Mesendoderm (in vitro differentiated cells): ENCODE data around the gene ANXA2R.
"Not testable (repeated sequence)": the region's sequence is repeated elsewhere in the genome, so short reads cannot be mapped to it uniquely, and the experiment has no call there.

Experiments used
- DNase-seq: peaks from one replicate; pipeline ENCODE4 v3.0.0; 2013
- H2AK5ac ChIP-seq: 2 replicates; pipeline ENCODE4 v1.6.1; 2013; ENCODE audit warnings: low read length, inconsistent platforms
- H2BK120ac ChIP-seq: 2 replicates; pipeline ENCODE4 v1.6.1; 2013; ENCODE audit warnings: low read depth, mild to moderate bottlenecking, low read length, moderate library complexity, mixed read lengths
- H2BK15ac ChIP-seq: replicated peaks from 2 replicates; pipeline ENCODE4 v1.6.1; 2013; ENCODE audit warnings: low read depth, mild to moderate bottlenecking, moderate library complexity
- H2BK5ac ChIP-seq: 2 replicates; pipeline ENCODE4 v1.6.1; 2013; ENCODE audit warnings: low read length, inconsistent platforms
- H3K18ac ChIP-seq: 2 replicates; pipeline ENCODE4 v1.6.1; 2013; ENCODE audit warnings: mild to moderate bottlenecking, low read length, mixed read lengths
- H3K23ac ChIP-seq: one replicate; pipeline ENCODE4 v1.6.1; 2013; ENCODE audit warnings: low read length
- H3K27ac ChIP-seq: 2 replicates; pipeline ENCODE4 v1.5.1; 2013; ENCODE audit warnings: low read depth, mild to moderate bottlenecking, inconsistent platforms, low read length, moderate library complexity
- H3K27me3 ChIP-seq: 2 replicates; pipeline ENCODE4 v1.6.1; 2013; ENCODE audit warnings: low read length, control low read depth, mild to moderate bottlenecking, inconsistent platforms; ENCODE audit not compliant: insufficient read depth, poor library complexity
- H3K36me3 ChIP-seq: 2 replicates; pipeline ENCODE4 v1.6.1; 2013; ENCODE audit warnings: low read length, inconsistent platforms; ENCODE audit not compliant: control insufficient read depth, insufficient read depth
- H3K4ac ChIP-seq: one replicate; pipeline ENCODE4 v1.6.1; 2013; ENCODE audit warnings: low read depth, mild to moderate bottlenecking, low read length, moderate library complexity
- H3K4me1 ChIP-seq: 2 replicates; pipeline ENCODE4 v1.6.1; 2013; ENCODE audit warnings: low read depth, low read length, inconsistent platforms; ENCODE audit not compliant: control insufficient read depth
- H3K4me2 ChIP-seq: 2 replicates; pipeline ENCODE4 v1.6.1; 2013; ENCODE audit warnings: low read length
- H3K4me3 ChIP-seq: 2 replicates; pipeline ENCODE4 v1.5.1; 2013; ENCODE audit warnings: mild to moderate bottlenecking, low read length
- H3K56ac ChIP-seq: one replicate; pipeline ENCODE4 v1.6.1; 2013; ENCODE audit warnings: low read length
- H3K79me1 ChIP-seq: 2 replicates; pipeline ENCODE4 v1.6.1; 2013; ENCODE audit warnings: low read length, inconsistent platforms
- H3K79me2 ChIP-seq: 2 replicates; pipeline ENCODE4 v1.6.1; 2013; ENCODE audit warnings: mild to moderate bottlenecking, low read length; ENCODE audit not compliant: control insufficient read depth, insufficient read depth
- H3K9ac ChIP-seq: 2 replicates; pipeline ENCODE4 v1.6.1; 2013; ENCODE audit warnings: low read length, inconsistent platforms
- H4K5ac ChIP-seq: one replicate; pipeline ENCODE4 v1.6.1; 2013; ENCODE audit warnings: low read length
- H4K8ac ChIP-seq: one replicate; pipeline ENCODE4 v1.6.1; 2013; ENCODE audit warnings: low read depth, mild to moderate bottlenecking, control low read depth, low read length, moderate library complexity
- WGBS: extraction: QIAGEN DNeasy Blood & Tissue Kit; methylation state at CpG from one replicate; pipeline ENCODE4 v1.1.7; 2013; ENCODE audit warnings: low lambda C conversion rate, missing lambda C conversion rate; ENCODE audit not compliant: insufficient coverage; ENCODE audit errors: extremely low coverage; 5-methylcytosine and 5-hydroxymethylcytosine counted together

Gene ANXA2R

DNA sequence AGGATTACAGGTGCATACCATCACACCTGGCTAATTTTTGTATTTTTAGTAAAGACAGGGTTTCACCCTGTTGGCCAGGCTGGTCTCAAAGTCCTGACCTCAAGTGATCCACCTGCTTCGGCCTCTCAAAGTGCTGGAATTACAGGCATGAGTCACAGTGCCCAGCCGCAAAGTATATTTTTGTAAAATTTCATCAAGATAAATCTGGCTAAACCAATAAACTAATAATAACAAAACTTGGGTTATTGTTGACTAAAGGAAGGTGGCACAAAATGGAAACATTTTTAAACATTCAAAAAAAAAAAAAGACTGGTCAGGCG, 29.2 kb upstream of the ANXA2R start:
- not testable (repeated sequence) for DNase-seq, H2BK5ac ChIP-seq, H3K4me2 ChIP-seq, H3K27ac ChIP-seq, H3K56ac ChIP-seq, H3K4me1 ChIP-seq, H4K5ac ChIP-seq, H3K4me3 ChIP-seq, H3K9ac ChIP-seq, H3K23ac ChIP-seq, H3K27me3 ChIP-seq, H2BK15ac ChIP-seq, H3K36me3 ChIP-seq, H3K18ac ChIP-seq, H3K4ac ChIP-seq, H4K8ac ChIP-seq, H3K79me1 ChIP-seq, H2BK120ac ChIP-seq, H2AK5ac ChIP-seq
- peaks cover 14% of the 10 kb centered on the region for H3K79me2 ChIP-seq
- WGBS = no CpG with 5 or more reads among the region's 3 CpGs

DNA sequence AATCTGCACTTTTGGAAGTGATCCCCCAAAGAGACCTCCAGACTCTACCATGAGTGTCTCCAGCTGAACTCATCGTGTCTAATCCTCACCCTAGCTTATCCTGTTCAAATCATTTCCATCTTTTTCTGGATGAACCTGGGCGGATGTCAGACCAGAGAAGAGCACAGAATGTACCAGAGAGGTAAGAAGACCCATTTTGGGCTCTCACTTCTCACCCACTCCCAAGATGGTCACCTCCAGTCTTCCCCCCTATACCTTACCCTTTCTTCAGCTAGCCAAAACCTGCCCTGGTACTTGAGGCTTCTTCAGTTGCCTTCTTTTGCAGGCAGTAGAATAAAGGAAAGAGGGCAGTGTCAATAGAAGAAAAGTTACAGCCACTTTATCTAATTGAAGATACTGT, 27.9 kb upstream of the ANXA2R start:
- Histone ChIP-seq H3K79me1 (peaks cover 11% of the 10 kb centered on the region), H2BK15ac (no peak overlapping the region), H2AK5ac (no peak overlapping the region), H2BK120ac (no peak overlapping the region), H3K4me3 (peak overlapping the region; percentile 81), H3K9ac (peak overlapping the region; percentile 96), H3K23ac (no peak overlapping the region), H4K8ac (no peak overlapping the region), H3K4ac (no peak overlapping the region), H4K5ac (no peak overlapping the region), H3K56ac (peak overlapping the region; percentile 99), H3K4me2 (peak overlapping the region; percentile 69), H3K4me1 (peaks cover 6% of the 10 kb centered on the region), H3K36me3 (peaks cover 3% of the 10 kb centered on the region), H3K27me3 (no peaks in the 10 kb centered on the region), H3K79me2 (peaks cover 14% of the 10 kb centered on the region), H3K27ac (no peak overlapping the region), H2BK5ac (no peak overlapping the region), H3K18ac (no peak overlapping the region)
- no CpG with 5 or more reads among the region's 2 CpGs for WGBS
- DNase-seq = no peak

- H3K4me2 ChIP-seq = peak overlapping the region; percentile 86
- H3K4ac ChIP-seq = peak overlapping the region; percentile 61
- WGBS = no CpG with 5 or more reads among the region's 45 CpGs
- H3K18ac ChIP-seq = peak overlapping the region; percentile 82
- H3K27me3 ChIP-seq = no peaks in the 10 kb centered on the region
- H2BK120ac ChIP-seq = no peak overlapping the region
- peaks cover 3% of the 10 kb centered on the region for H3K36me3 ChIP-seq
- peaks cover 14% of the 10 kb centered on the region for H3K79me2 ChIP-seq
- peak overlapping the region; percentile 24 for H4K5ac ChIP-seq
- peak overlapping the region; percentile 33 for H3K23ac ChIP-seq
- peaks cover 11% of the 10 kb centered on the region for H3K79me1 ChIP-seq
- H2BK15ac ChIP-seq = no peak overlapping the region
- H4K8ac ChIP-seq = no peak overlapping the region
- peak overlapping the region; percentile 93 for H3K27ac ChIP-seq
- H2BK5ac ChIP-seq = peak overlapping the region; percentile 87
- H3K4me1 ChIP-seq = peaks cover 6% of the 10 kb centered on the region
- peak overlapping the region; percentile 81 for H3K4me3 ChIP-seq
- peak overlapping the region; percentile 96 for H3K9ac ChIP-seq
- H3K56ac ChIP-seq = peak overlapping the region; percentile 99
- peak overlapping the region; percentile 54 for H2AK5ac ChIP-seq
- DNase-seq = peak; percentile 95
These were observed 27.0 kb upstream of the ANXA2R start for GRCh38 chr5:43066799-43067741.

DNA sequence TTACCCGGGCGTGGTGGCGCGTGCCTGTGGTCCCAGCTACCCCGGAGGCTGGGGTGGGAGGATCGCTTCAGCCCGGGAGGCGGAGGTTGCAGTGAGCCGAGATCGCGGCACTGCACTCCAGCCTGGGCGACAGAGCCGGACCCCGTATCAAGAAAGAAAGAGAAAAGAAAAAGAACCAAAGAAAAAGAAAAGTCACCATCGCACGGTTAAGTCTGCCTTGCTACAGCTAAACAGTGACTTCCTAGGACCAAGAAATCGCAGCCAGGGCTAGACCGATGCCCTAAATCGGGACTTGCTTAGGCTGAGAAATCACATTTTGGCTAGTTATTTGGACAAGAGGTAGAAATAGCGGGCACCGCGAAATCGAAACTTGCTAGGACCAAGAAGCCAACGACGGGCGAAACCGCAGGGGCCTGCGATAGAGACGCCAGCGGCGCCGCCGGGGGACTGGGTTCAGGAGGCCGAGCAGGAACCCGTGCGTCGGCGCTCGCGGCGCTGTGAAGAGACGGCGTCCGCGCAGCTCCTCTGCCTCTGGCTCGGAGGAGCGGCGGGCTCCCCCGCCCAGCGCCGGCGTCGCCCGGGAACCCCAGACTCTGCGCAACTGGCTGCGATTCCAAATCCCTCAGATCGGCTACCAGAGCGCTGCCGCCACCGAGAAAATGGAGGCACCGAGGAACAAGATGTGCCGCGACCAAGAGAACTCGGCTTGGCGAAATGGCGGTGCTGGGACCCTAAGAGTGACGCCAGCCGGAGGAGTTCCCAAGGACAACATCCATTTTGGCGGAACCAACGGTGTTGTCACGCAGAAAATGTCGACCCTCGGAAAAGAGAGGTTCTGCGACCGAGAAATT, 26.1 kb upstream of the ANXA2R start:
- Histone ChIP-seq H4K8ac (peak overlapping the region; percentile 97), H3K18ac (peak overlapping the region; percentile 35), H3K23ac (peak overlapping the region; percentile 96), H3K27me3 (no peaks in the 10 kb centered on the region), H3K4me2 (peak overlapping the region; percentile 86), H2BK120ac (no peak overlapping the region), H2BK15ac (no peak overlapping the region), H3K79me1 (peaks cover 11% of the 10 kb centered on the region), H3K56ac (peak overlapping the region; percentile 99), H4K5ac (peak overlapping the region; percentile 96), H3K4me3 (peak overlapping the region; percentile 81), H3K4me1 (peaks cover 6% of the 10 kb centered on the region), H3K79me2 (peaks cover 14% of the 10 kb centered on the region), H2BK5ac (peak overlapping the region; percentile 77), H3K36me3 (peaks cover 1% of the 10 kb centered on the region), H3K9ac (peak overlapping the region; percentile 96), H3K27ac (peak overlapping the region; percentile 93), H2AK5ac (no peak overlapping the region), H3K4ac (peak overlapping the region; percentile 92)
- no CpG with 5 or more reads among the region's 75 CpGs for WGBS
- peak; percentile 85 for DNase-seq

GRCh38 chr5:43065387-43065947, 25.3 kb upstream of the ANXA2R start:
- Histone ChIP-seq H3K36me3 (no peaks in the 10 kb centered on the region), H2BK120ac (peak overlapping the region; percentile 73), H2BK15ac (no peak overlapping the region), H3K4me3 (peak overlapping the region; percentile 81), H3K18ac (peak overlapping the region; percentile 61), H2BK5ac (no peak overlapping the region), H3K23ac (no peak overlapping the region), H4K8ac (no peak overlapping the region), H3K4ac (peak overlapping the region; percentile 92), H3K56ac (peak overlapping the region; percentile 99), H2AK5ac (no peak overlapping the region), H3K27me3 (no peaks in the 10 kb centered on the region), H3K79me2 (peaks cover 14% of the 10 kb centered on the region), H3K27ac (peak overlapping the region; percentile 93), H3K79me1 (peaks cover 11% of the 10 kb centered on the region), H3K4me1 (peaks cover 6% of the 10 kb centered on the region), H3K9ac (peak overlapping the region; percentile 96), H4K5ac (no peak overlapping the region), H3K4me2 (peak overlapping the region; percentile 86)
- DNase-seq = peak; percentile 60
- WGBS = no CpG with 5 or more reads among the region's 18 CpGs
